ENCODE results near the gene ASPRV1.
"Not testable (repeated sequence)": the region's sequence is repeated elsewhere in the genome, so short reads cannot be mapped to it uniquely, and the experiment has no call there.

ASPRV1 gene

DNA sequence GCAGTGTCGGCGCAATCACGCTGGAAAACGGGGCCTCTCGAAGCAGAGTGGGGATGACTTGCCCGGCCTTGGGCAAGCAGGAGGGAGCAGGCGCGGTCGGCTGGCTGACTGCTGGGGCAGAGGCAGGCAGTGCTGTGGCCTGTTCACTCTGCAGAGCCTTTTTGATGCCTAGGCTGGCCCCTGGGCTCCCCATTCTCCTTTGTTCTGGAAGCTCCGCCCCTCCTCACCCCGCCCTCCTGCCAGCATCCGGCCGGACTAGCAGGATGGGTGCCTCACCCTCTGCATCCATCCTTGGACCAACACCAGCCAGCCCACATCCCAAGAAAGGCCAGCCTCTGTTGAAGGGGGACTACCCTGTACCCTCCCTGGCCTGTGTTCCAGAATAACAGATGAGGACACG, at the start of gene ASPRV1:
Gene ASPRV1, minus strand, starts transcription at position 136 of the 400 bp plus-strand sequence. CDS start 195 bp downstream, outside the sequence.
- no peak for DNase-seq (ENCODE audit: low read depth)

DNA sequence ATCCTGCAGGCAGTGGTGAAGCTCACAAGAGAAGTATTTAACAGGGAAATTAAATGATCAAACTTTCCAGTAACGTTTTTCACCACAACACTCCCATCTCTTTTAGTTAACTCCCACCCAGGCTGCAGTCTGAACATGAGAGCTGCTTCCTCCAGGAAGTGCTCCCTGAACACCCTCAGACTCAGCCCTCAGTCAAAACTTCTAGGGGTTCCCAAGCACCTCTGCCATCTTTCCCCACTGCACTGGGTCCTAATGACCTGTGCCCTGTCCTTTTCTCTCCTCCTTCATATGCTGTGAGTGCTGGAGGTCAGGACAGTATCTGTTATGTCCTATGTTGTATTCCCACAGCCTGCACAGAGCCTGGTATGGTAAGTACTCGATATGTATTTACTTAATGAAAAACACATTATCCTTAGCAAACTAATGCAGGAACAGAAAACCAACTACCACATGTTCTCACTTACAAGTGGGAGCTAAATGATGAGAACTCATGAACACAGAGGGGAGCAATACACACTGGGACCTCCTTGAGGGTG, 49.2 kb upstream of the ASPRV1 start:
- no peak for DNase-seq (ENCODE audit: low read depth)

GRCh38 chr2:70009762-70010575, 48.5 kb upstream of the ASPRV1 start:
- no peak for DNase-seq (ENCODE audit: low read depth)

GRCh38 chr2:70008290-70008689, 46.9 kb upstream of the ASPRV1 start:
- DNase-seq (ENCODE audit: low read depth), result no peak

DNA sequence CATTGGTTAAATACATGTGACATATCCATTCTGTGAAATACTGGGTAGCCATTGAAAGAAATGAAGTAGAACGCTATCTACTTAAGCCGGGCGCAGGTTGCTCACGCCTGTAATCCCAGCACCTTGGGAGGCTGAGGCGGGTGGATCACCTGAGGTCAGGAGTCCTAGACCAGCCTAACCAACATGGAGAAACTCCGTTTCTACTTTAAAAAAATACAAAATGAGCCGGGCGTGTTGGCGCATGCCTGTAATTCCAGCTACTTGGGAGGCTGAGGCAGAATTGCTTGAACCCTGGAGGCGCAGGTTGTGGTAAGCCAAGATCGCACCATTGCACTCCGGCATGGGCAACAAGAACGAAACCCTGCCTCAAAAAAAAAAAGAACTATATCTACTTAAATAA, 45.7 kb upstream of the ASPRV1 start:
- no peak for DNase-seq (ENCODE audit: low read depth)

- DNase-seq (ENCODE audit: low read depth), result no peak
These were observed 45.0 kb upstream of the ASPRV1 start for GRCh38 chr2:70006447-70006784.

GRCh38 chr2:70005752-70006446, 44.5 kb upstream of the ASPRV1 start:
- DNase-seq (ENCODE audit: low read depth), result no peak

DNA sequence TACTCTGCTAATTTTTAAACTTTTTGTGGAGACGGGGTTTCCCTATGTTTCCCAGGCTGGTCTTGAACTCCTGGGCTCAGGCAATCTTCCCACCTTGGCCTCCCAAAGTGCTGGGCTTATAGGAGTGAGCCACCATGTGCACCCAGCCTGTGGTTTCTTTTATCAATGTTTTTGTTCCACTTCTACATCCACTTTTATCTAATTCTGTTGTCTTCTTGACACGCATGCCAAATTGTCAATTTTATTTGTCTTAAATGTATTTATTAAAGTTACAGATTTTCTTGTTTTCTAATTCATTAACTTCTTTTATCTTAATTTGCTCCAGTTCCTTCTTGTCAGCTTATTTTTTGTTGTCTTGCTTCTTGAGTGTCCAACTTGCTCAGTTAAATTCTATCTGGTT, 43.8 kb upstream of the ASPRV1 start:
- DNase-seq (ENCODE audit: low read depth), result no peak

- DNase-seq (ENCODE audit: low read depth), result no peak
These were observed 41.8 kb upstream of the ASPRV1 start for GRCh38 chr2:70003093-70003830.

DNA sequence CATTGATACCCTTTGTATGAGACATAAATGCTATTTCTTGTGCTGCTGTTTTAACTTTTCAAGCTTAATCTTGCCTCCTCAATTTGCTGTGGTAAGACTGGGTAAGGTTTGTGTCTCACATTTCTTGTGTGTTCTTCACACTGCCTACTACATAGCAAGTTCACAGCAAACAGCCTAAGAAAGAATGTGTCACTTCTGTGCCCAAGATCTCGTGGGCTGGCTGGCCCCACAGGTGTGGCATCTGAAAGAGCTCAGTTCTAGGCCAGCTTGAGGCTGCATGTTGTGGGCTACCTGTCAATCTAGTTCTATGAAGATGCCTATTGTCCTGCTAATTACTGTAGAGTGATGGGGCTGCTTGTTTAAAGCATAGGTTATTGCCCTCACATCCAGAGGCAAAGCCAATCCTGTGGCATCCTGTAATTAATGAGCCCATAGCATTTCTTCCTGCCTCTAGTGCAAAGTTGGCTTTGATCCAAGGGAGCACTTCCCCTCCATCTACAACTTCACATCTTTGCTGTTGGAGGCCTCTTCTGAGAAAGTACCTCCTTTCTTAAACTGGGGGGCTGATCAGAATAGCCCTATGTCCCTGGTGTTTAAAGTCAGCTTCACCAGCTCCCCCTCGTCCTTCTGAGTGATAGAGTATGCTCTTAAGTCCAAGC, 40.9 kb upstream of the ASPRV1 start:
- no peak for DNase-seq (ENCODE audit: low read depth)

- not testable (repeated sequence) for DNase-seq (ENCODE audit: low read depth)
These were observed 39.1 kb upstream of the ASPRV1 start for GRCh38 chr2:70000529-70000928.

- no peak for DNase-seq (ENCODE audit: low read depth)
These were observed 37.3 kb upstream of the ASPRV1 start for GRCh38 chr2:69998761-69999160.

DNA sequence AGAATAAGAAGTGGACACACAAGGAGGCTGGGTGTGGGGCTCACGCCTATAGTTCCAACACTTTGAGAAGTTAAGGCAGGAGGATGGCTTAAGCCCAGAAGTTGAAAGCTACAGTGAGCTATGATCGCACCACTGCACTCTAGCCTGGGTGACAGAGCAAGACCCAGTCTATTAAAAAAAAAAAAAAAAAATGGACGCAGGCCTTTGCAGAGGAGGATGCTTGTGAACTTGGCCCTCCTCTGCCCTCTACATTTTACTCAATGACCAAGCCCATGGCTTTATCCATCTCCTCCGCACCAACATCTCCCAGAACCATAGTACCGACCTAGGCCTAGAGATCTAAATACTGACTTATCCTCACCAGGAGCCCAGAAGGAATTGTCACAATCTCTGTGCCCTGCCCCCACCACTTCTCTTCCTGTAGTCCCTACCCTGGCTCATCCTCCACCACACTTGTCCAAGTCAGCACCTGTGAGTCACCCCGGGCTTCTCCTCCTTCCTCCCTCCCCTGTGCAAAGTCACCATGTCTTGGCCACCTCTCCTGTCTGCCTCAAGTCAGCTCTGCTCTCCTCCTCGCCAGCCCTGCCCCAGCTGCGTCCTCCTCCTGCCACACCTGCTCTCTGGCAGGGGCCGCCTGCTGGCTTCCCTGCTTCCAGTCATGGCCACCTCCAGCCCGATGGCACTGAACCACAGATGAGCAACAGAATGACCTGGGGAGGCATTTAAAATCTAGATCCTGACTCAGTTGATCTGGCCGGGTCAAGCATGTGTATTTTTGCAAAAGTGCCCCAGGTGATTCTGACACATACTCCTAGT, 35.8 kb upstream of the ASPRV1 start:
- no peak for DNase-seq (ENCODE audit: low read depth)

- no peak for DNase-seq (ENCODE audit: low read depth)
These were observed 34.1 kb upstream of the ASPRV1 start for GRCh38 chr2:69995511-69995910.

GRCh38 chr2:69994166-69994565, 32.7 kb upstream of the ASPRV1 start:
- no peak for DNase-seq (ENCODE audit: low read depth)

- DNase-seq (ENCODE audit: low read depth), result no peak
These were observed 32.3 kb upstream of the ASPRV1 start for GRCh38 chr2:69993708-69994107.

DNA sequence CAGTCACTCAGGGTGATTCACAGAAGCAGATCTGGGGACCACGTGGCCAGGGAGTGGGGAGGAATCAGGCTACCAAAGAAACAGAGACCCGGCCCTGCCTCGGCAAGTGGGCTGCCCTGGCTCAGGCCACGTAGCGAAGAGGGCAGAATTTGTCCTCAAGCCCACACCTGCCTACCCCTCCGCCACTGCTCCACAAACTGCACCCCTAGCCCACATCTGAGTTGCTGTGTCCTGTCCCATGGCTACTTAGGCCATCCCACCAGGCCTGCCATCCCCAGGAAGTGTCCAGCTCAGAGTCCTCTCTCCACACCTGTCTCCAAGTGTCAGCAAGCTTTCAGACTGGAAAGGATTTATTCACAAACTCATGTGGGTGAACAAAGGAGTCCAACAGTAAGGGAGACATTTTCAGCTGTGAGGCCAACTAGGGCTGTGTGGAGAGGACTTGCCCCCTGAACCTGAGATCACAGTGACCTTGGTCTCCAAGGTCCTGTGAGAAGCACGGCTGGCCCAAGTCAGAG, 31.7 kb upstream of the ASPRV1 start:
- DNase-seq (ENCODE audit: low read depth), result no peak

DNA sequence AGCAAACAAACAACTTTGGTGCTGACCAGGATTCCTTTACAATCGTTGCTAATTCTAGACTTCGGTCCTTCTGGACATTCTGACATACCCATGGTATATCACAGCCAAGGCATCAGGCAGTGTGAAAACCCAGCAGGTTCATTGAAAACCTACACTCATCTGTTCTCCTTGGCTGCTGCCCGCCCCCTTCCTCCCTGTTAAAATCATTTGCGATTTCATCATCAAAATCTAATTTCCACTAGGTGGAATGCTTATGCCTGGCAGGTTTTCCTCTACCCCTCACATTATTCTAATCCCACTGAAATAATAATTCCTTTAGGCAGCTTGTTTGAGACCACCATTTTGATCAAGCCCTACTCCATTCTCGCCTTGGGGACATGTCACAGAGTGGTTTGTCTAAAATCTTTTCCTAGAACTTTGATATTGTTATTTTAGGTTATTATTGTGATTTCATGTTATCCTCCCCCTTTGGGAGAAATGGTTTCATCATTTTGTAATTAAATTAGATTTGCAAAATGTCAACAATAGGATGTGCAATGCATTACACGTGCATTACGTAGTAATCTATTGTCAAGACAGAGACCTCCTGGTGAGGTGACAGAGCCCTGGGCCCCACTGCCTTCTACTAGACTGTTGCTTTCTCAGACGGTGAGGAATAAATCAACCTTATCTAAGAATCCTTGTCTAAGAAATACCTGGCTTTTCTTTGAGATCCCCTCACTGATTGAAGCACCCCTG, 31.0 kb upstream of the ASPRV1 start:
- no peak for DNase-seq (ENCODE audit: low read depth)

DNA sequence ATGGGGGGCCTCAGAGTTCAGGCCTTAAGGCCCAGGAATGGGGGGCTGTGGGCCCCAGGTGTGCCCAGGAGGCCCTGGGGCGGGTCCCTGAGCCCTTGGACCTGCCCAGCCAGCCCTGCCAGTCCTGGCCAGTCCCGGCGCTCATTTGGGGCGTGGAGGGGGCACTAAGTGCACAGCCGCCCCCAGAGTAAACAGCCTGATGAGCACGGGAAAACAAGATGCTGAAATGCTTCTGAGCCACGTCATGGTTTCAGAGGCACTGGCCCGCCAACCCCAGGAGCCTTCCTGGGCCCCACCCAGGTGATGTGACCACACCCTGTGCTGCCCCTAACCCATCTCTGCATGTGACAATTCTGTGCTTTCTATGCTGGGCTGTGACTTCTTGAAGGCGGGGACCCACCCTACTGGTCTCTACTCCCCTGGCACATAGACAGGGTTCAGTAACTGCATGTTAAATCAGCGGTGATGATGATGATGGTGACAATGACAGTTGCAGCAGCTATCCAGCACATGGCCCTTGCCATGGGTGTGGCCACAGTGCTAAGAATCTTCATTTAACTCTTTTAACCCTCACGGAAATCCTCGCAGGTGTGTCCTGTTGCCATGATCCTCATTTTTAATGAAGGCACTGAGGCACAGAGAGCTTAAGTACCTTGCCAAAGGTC, 28.1 kb upstream of the ASPRV1 start:
- DNase-seq (ENCODE audit: low read depth), result no peak

DNA sequence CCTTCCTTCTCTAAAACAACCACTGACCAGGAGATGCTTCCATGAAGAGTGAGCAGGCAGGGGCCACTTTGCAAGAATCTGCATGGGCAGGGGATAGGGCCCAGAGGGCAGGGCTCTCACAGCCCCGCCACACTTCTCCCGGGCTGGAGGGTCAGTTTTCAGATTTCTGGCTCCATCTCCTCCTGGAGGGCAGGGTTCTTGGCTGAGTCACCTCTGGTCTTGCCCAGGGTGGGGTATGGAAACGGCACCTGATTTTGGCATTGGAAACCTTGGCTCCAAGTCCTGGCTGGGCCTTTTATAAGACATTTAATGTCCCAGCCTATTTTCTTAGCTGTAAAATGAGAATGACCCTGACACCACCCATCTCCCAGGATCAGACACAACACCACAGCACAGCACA, 27.6 kb upstream of the ASPRV1 start:
- no peak for DNase-seq (ENCODE audit: low read depth)
